H9 (cell line): ENCODE results near the gene HOXB8. TPM values are rescaled to one million over a fixed set of nuclear protein-coding genes. Genes with fewer than 3 reads are reported as not detected.

Experiments used
- DNase-seq: peaks from one replicate; pipeline ENCODE4 v3.0.0-alpha.2; 2017
- H2AFZ ChIP-seq: one replicate; pipeline ENCODE4 v1.6.1; 2013; ENCODE audit warnings: mild to moderate bottlenecking, low read length, control low read depth, moderate library complexity
- H2AK5ac ChIP-seq: 2 replicates; pipeline ENCODE4 v1.6.1; 2013; ENCODE audit warnings: low read length, control low read depth, mixed read lengths; ENCODE audit not compliant: insufficient read length
- H2BK120ac ChIP-seq: one replicate; pipeline ENCODE4 v1.6.1; 2013; ENCODE audit warnings: low read depth, mild to moderate bottlenecking, low read length, control low read depth, inconsistent platforms; ENCODE audit not compliant: poor library complexity, severe bottlenecking
- H2BK12ac ChIP-seq: 2 replicates; pipeline ENCODE4 v1.6.1; 2013; ENCODE audit warnings: low read length, control low read depth, mixed read lengths, low read depth; ENCODE audit not compliant: insufficient read length
- H2BK15ac ChIP-seq: 2 replicates; pipeline ENCODE4 v1.6.1; 2013; ENCODE audit warnings: low read depth, low read length, control low read depth
- H2BK20ac ChIP-seq: one replicate; pipeline ENCODE4 v1.6.1; 2013; ENCODE audit warnings: low read depth, mild to moderate bottlenecking, low read length, control low read depth, inconsistent platforms; ENCODE audit not compliant: poor library complexity, severe bottlenecking
- H2BK5ac ChIP-seq: 2 replicates; pipeline ENCODE4 v1.6.1; 2013; ENCODE audit warnings: low read length, control low read depth, mixed read lengths; ENCODE audit not compliant: insufficient read length
- H3K14ac ChIP-seq: 2 replicates; pipeline ENCODE4 v1.6.1; 2013; ENCODE audit warnings: low read length, control low read depth; ENCODE audit not compliant: insufficient read depth
- H3K18ac ChIP-seq: 2 replicates; pipeline ENCODE4 v1.6.1; 2013; ENCODE audit warnings: low read depth, mild to moderate bottlenecking, mixed read lengths, low read length, control low read depth; ENCODE audit not compliant: insufficient read length
- H3K23ac ChIP-seq: 2 replicates; pipeline ENCODE4 v1.6.1; 2013; ENCODE audit warnings: low read length, control low read depth, mixed read lengths, low read depth; ENCODE audit not compliant: insufficient read length
- H3K23me2 ChIP-seq: 2 replicates; pipeline ENCODE4 v1.6.1; 2013; ENCODE audit warnings: low read depth, mild to moderate bottlenecking, mixed read lengths, low read length, control low read depth; ENCODE audit not compliant: insufficient read length, poor library complexity, severe bottlenecking
- H3K27ac ChIP-seq: 2 replicates; pipeline ENCODE4 v1.5.1; 2013; ENCODE audit warnings: low read length, control low read depth, mixed read lengths, low read depth; ENCODE audit not compliant: insufficient read length
- H3K27me3 ChIP-seq: 2 replicates; pipeline ENCODE4 v1.6.1; 2013; ENCODE audit warnings: low read length, control low read depth, inconsistent platforms; ENCODE audit not compliant: insufficient read depth
- H3K4ac ChIP-seq: 2 replicates; pipeline ENCODE4 v1.6.1; 2013; ENCODE audit warnings: low read depth, mild to moderate bottlenecking, control low read depth, inconsistent platforms, low read length, moderate library complexity
- H3K4me1 ChIP-seq: 2 replicates; pipeline ENCODE4 v1.6.1; 2013; ENCODE audit warnings: low read length, control low read depth, inconsistent platforms; ENCODE audit not compliant: insufficient read depth
- H3K4me2 ChIP-seq: 2 replicates; pipeline ENCODE4 v1.6.1; 2013; ENCODE audit warnings: low read length, control low read depth, mixed read lengths; ENCODE audit not compliant: insufficient read length, insufficient read depth
- H3K56ac ChIP-seq: 2 replicates; pipeline ENCODE4 v1.6.1; 2013; ENCODE audit warnings: low read depth, mild to moderate bottlenecking, mixed read lengths, low read length, control low read depth; ENCODE audit not compliant: insufficient read length
- H3K79me1 ChIP-seq: 2 replicates; pipeline ENCODE4 v1.6.1; 2013; ENCODE audit warnings: low read depth, mild to moderate bottlenecking, moderate library complexity, low read length, control low read depth, inconsistent platforms; ENCODE audit not compliant: insufficient read depth, poor library complexity, severe bottlenecking
- H3K79me2 ChIP-seq: 2 replicates; pipeline ENCODE4 v1.6.1; 2013; ENCODE audit warnings: low read length, control low read depth, inconsistent platforms; ENCODE audit not compliant: insufficient read depth
- H3K9ac ChIP-seq: 2 replicates; pipeline ENCODE4 v1.6.1; 2013; ENCODE audit warnings: low read length, control low read depth, mixed read lengths; ENCODE audit not compliant: insufficient read length; ENCODE audit errors: extremely low read depth
- H3K9me3 ChIP-seq: one replicate; pipeline ENCODE4 v1.6.1; 2013; ENCODE audit warnings: low read depth, low read length, inconsistent platforms; ENCODE audit not compliant: control insufficient read depth
- H3T11ph ChIP-seq: one replicate; pipeline ENCODE4 v1.6.1; 2013; ENCODE audit warnings: mild to moderate bottlenecking, low read length, control low read depth, inconsistent platforms
- H4K20me1 ChIP-seq: one replicate; pipeline ENCODE4 v1.6.1; 2013; ENCODE audit not compliant: control insufficient read depth, insufficient read length, insufficient read depth
- H4K5ac ChIP-seq: 2 replicates; pipeline ENCODE4 v1.6.1; 2013; ENCODE audit warnings: low read depth, mild to moderate bottlenecking, mixed read lengths, low read length, control low read depth; ENCODE audit not compliant: insufficient read length
- H4K8ac ChIP-seq: replicated peaks from 2 replicates; pipeline ENCODE4 v1.6.1; 2013; ENCODE audit warnings: low read length, control low read depth, mixed read lengths, low read depth; ENCODE audit not compliant: insufficient read length
- H4K91ac ChIP-seq: 2 replicates; pipeline ENCODE4 v1.6.1; 2013; ENCODE audit warnings: low read depth, mild to moderate bottlenecking, moderate library complexity, mixed read lengths, low read length, control low read depth; ENCODE audit not compliant: insufficient read length
- H3K27ac Mint-ChIP-seq, 3 experiments: 2 replicates in 2 of 3; 3 replicates in 1 of 3; pipeline ENCODE4 v1.8.0; 2020 to 2021; ENCODE audit warnings: mixed read lengths in 3 of 3, mild to moderate bottlenecking in 1 of 3, moderate library complexity in 1 of 3
- H3K27me3 Mint-ChIP-seq: 2 replicates; pipeline ENCODE4 v1.8.0; 2021; ENCODE audit warnings: low read depth, mild to moderate bottlenecking, moderate library complexity, mixed read lengths
- H3K36me3 Mint-ChIP-seq, 3 experiments: 2 replicates in 2 of 3; 3 replicates in 1 of 3; pipeline ENCODE4 v1.8.0; 2020 to 2021; ENCODE audit warnings: low read depth in 3 of 3, mixed read lengths in 3 of 3; ENCODE audit not compliant: insufficient read depth in 1 of 3
- H3K4me1 Mint-ChIP-seq, 2 experiments: 2 replicates each; pipeline ENCODE4 v1.8.0; 2020; ENCODE audit warnings: mixed read lengths in 2 of 2
- H3K4me3 Mint-ChIP-seq, 2 experiments: 2 replicates in 1 of 2; 3 replicates in 1 of 2; pipeline ENCODE4 v1.8.0; 2020 to 2021; ENCODE audit warnings: mild to moderate bottlenecking in 2 of 2, mixed read lengths in 2 of 2, moderate library complexity in 1 of 2
- H3K9me3 Mint-ChIP-seq, 2 experiments: 2 replicates in 1 of 2; 3 replicates in 1 of 2; pipeline ENCODE4 v1.8.0; 2020; ENCODE audit warnings: mild to moderate bottlenecking in 2 of 2, mixed read lengths in 2 of 2, moderate library complexity in 1 of 2
- WGBS: extraction: QIAGEN DNeasy Blood & Tissue Kit; methylation state at CpG from one replicate; pipeline ENCODE4 v1.1.7; 2013; ENCODE audit warnings: missing lambda C conversion rate, low lambda C conversion rate, mixed read lengths; ENCODE audit not compliant: insufficient read length; ENCODE audit errors: extremely low coverage; 5-methylcytosine and 5-hydroxymethylcytosine counted together
- total RNA-seq: library from RNA; stranded (reverse); gene quantifications from 2 replicates; pipeline ENCODE4 v1.2.1, GENCODE V29; 2021
- TF ChIP-seq, protein P1 (sequence below): fragments of 200-600 bp; sonication (generic); conservative IDR thresholded peaks from 3 replicates; pipeline ENCODE4 v1.8.0; 2021; ENCODE audit warnings: antibody characterized with exemption, mild to moderate bottlenecking

The HOXB8 gene
- total RNA-seq, 1 experiment from 2014 or later = not detected

DNA sequence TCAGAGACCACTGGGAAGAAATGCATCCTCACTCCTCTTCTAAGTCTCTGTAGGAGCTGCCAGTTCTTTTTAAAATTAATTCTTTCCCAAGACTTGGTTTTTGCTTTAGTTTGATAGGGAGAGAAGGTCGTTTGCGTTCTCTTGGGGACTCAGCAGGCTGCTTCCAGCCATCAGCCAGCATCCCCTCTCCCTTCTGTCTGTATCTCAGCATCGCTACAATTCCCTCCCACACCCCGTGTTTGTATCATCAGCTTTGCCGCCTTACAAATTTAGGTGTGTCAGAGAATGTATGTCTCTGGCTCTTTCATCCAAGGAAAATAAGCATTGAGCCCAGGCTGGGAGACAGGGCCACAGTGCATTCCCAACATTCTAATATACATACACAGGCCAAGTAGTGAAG lies 15.7 kb downstream of the HOXB8 start:
- Mint-ChIP-seq H3K27me3 (peaks cover 100% of the 10 kb centered on the region), H3K4me1 (peaks cover 8 to 24% of the 10 kb centered on the region in 2 experiments; a peak in 3 of 4 replicates), H3K4me3 (no peak overlapping the region), H3K9me3 (peaks cover 0 to 21% of the 10 kb centered on the region in 2 experiments; a peak in 4 of 5 replicates), H3K27ac (no peak overlapping the region), H3K36me3 (no peaks in the 10 kb centered on the region)
- H3K27ac ChIP-seq = no peak overlapping the region
- H2AFZ ChIP-seq = no peak overlapping the region
- TF ChIP-seq, protein P1, sequence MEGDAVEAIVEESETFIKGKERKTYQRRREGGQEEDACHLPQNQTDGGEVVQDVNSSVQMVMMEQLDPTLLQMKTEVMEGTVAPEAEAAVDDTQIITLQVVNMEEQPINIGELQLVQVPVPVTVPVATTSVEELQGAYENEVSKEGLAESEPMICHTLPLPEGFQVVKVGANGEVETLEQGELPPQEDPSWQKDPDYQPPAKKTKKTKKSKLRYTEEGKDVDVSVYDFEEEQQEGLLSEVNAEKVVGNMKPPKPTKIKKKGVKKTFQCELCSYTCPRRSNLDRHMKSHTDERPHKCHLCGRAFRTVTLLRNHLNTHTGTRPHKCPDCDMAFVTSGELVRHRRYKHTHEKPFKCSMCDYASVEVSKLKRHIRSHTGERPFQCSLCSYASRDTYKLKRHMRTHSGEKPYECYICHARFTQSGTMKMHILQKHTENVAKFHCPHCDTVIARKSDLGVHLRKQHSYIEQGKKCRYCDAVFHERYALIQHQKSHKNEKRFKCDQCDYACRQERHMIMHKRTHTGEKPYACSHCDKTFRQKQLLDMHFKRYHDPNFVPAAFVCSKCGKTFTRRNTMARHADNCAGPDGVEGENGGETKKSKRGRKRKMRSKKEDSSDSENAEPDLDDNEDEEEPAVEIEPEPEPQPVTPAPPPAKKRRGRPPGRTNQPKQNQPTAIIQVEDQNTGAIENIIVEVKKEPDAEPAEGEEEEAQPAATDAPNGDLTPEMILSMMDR = no peak
- H3K79me2 ChIP-seq = no peaks in the 10 kb centered on the region
- no peak overlapping the region for H2AK5ac ChIP-seq
- H3K9me3 ChIP-seq = no peaks in the 10 kb centered on the region
- no peaks in the 10 kb centered on the region for H3K79me1 ChIP-seq
- H3K4me1 ChIP-seq = no peaks in the 10 kb centered on the region
- H3K14ac ChIP-seq = no peak overlapping the region
- H4K8ac ChIP-seq = no peak overlapping the region
- no peak overlapping the region for H2BK20ac ChIP-seq
- H3K18ac ChIP-seq = no peak overlapping the region
- no peaks in the 10 kb centered on the region for H3K23me2 ChIP-seq
- H3K9ac ChIP-seq = no peak overlapping the region
- H2BK15ac ChIP-seq = no peak overlapping the region
- no peak overlapping the region for H3K56ac ChIP-seq
- H3K4me2 ChIP-seq = no peak overlapping the region
- no peaks in the 10 kb centered on the region for H4K20me1 ChIP-seq
- no peak overlapping the region for H2BK12ac ChIP-seq
- DNase-seq = no peak
- H3T11ph ChIP-seq = no peak overlapping the region
- peaks cover 100% of the 10 kb centered on the region for H3K27me3 ChIP-seq
- no peak overlapping the region for H3K4ac ChIP-seq
- H3K23ac ChIP-seq = no peak overlapping the region
- no peak overlapping the region for H2BK5ac ChIP-seq
- H2BK120ac ChIP-seq = no peak overlapping the region
- H4K91ac ChIP-seq = no peak overlapping the region
- H4K5ac ChIP-seq = no peak overlapping the region
- no CpG with 5 or more reads among the region's 5 CpGs for WGBS
